Fibroblast of villous mesenchyme (primary cell): ENCODE results near the gene TFPT. TPM values are rescaled to one million over a fixed set of nuclear protein-coding genes. Genes with fewer than 3 reads are reported as not detected.

ENCODE experiments used
- DNase-seq: peaks from one replicate; pipeline ENCODE4 v3.0.0-alpha.2; 2010; ENCODE audit warnings: low read depth
- H3K4me3 ChIP-seq: 2 replicates; pipeline ENCODE4 v1.5.1; 2011; ENCODE audit warnings: low read depth, mild to moderate bottlenecking, low read length
- total RNA-seq: library from RNA; depleted of rRNA; stranded (reverse); fragments of >200 nt; gene quantifications from 2 replicates; pipeline ENCODE4 v1.2.3, GENCODE V29; 2012
- TF ChIP-seq, protein P1 (sequence below): IDR thresholded peaks from 2 replicates; pipeline ENCODE4 v1.5.1; 2012; ENCODE audit warnings: low read depth, mild to moderate bottlenecking, low read length; ENCODE audit not compliant: insufficient read depth

The TFPT gene
- total RNA-seq, 1 donor: 17.7 TPM

- peak within 1 kb of the TSS; percentile 85 for H3K4me3 ChIP-seq
- DNase-seq: no peak
- TF ChIP-seq, protein P1, sequence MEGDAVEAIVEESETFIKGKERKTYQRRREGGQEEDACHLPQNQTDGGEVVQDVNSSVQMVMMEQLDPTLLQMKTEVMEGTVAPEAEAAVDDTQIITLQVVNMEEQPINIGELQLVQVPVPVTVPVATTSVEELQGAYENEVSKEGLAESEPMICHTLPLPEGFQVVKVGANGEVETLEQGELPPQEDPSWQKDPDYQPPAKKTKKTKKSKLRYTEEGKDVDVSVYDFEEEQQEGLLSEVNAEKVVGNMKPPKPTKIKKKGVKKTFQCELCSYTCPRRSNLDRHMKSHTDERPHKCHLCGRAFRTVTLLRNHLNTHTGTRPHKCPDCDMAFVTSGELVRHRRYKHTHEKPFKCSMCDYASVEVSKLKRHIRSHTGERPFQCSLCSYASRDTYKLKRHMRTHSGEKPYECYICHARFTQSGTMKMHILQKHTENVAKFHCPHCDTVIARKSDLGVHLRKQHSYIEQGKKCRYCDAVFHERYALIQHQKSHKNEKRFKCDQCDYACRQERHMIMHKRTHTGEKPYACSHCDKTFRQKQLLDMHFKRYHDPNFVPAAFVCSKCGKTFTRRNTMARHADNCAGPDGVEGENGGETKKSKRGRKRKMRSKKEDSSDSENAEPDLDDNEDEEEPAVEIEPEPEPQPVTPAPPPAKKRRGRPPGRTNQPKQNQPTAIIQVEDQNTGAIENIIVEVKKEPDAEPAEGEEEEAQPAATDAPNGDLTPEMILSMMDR: no peak
These were observed 22.4 kb upstream of the TFPT start, which contains the start of gene CNOT3 for GRCh38 chr19:54137699-54138488. Gene CNOT3, plus strand, starts transcription at chr19:54137762. Its CDS starts 5,217 bp downstream, at chr19:54142979.

DNA sequence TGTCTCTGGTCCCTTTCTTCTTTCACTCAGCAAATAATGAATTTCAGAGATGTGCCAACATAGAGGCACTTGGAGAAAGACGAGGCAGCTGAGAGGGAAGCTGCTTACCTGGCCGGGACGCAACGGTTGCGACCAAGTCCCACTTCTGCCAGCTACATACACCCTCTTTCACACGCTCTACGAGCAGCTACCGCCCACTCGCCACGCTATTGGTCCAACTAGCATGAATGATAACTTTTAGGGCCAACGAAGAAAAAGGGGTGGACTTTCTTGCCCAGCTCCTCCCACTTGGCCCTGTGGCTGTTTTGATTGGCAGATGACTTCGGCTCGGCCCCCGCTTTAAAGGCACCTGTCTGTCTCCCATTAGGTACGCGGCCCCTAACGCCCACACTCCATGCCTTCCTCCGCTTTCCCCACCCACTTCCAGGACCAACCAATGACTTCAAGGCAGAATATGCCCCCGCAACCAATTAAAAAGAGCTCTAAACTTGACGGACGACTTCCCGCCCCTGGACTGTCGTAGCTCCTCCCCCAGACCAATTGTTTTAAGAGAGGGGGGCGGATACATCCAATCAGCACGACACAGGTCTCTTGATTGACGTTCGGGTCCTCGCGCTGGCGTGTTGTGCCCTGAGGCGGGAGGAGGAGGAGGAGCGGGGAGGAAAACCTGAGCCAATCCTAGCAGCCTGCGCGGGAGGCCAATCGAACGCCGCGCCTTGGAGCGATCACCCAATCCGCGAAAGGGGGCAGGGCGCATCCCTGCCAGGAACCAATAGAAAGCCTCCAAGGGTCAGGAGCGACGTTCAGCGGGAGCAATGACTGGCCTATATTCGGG, 21.6 kb upstream of the TFPT start:
- peak; percentile 100 for DNase-seq
- TF ChIP-seq, protein P1: no peak
- H3K4me3 ChIP-seq: peak overlapping the region; percentile 85

DNA sequence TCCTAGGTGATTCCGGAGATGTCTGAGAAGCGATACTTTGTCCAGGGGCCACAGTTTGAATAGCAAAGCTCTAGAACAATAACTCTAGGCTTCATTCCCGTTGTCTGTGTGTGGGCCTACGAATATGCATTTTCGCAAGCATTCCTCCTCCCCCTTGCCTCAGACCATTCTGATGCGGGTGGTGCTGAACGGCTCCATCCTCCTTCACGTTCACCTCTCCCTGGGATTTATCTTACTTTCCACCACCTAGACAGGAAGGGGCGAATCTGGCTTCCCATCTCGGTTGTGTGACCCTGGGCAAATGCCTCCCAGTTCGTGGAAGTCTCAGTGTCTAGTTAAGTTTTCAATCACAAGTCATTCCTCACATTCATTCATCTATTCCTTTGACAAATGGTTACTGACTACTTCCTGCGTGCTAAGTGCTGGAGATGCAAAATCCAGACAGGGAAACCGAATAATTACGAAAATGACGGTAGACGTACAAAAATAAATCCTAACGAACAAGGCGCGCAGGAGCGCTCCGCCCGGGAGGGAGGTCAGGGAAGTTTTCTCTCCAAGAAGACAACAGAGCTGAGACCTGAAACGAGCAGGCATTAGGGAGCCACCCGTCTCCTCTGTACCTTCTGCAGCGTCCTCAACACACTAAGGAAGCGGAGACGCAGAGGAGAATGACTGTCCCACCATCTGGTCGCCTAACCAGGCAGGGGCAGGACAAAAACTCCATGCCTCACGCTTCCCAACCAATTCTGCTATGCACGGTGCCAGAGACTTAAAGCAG, 20.8 kb upstream of the TFPT start:
- DNase-seq: no peak
- peak overlapping the region; percentile 74 for H3K4me3 ChIP-seq
- TF ChIP-seq, protein P1: no peak

DNA sequence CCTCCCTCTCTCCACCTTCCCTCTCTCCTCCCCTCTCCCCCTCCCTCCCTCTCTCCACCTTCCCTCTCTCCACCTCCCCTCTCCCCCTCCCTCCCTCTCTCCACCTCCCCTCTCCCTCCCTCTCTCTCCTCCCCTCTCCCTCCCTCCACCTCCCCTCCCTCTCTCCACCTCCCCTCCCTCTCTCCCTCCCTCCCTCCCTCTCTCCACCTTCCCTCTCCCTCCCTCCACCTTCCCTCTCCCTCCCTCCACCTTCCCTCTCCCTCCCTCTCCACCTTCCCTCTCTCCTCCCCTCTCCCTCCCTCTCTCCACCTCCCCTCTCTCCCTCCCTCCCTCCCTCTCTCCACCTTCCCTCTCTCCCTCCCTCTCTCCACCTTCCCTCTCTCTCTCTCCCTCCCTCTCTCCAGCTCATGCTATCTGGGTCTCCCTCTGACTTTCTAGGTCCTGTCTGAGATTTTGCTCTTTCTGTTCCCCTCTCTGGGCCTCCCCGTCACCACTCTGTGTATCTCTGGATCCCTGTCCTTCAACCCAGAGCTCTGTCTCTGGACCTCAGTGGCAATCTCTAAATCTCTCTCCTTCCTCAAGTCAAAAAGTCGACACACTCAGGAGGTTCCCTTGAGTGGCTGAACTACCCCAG, 18.6 kb upstream of the TFPT start:
- H3K4me3 ChIP-seq: no peak overlapping the region
- no peak for DNase-seq
- TF ChIP-seq, protein P1: no peak

GRCh38 chr19:54133312-54133956, 18.0 kb upstream of the TFPT start:
- TF ChIP-seq, protein P1: no peak
- peak; percentile 65 for DNase-seq

GRCh38 chr19:54129617-54129996, 14.2 kb upstream of the TFPT start:
- no peak overlapping the region for H3K4me3 ChIP-seq
- TF ChIP-seq, protein P1: no peak
- no peak for DNase-seq

More at GRCh38 chr19:54133312-54133956, 18.0 kb upstream of the TFPT start:
- no peak overlapping the region for H3K4me3 ChIP-seq
